Muscle layer of duodenum (tissue), 2 donors: ENCODE results near the gene SPARCL1.

Experiments used
- H3K27ac ChIP-seq: one replicate; pipeline ENCODE4 v1.7.0; 2013; ENCODE audit warnings: mild to moderate bottlenecking, low read length
- H3K27me3 ChIP-seq: one replicate; pipeline ENCODE4 v1.7.0; 2013; ENCODE audit warnings: low read depth, mild to moderate bottlenecking, control low read depth, low read length
- H3K36me3 ChIP-seq, 2 donors: one replicate each; pipeline ENCODE4 v1.7.0; 2013; ENCODE audit warnings: low read length in 2 of 2, control low read depth in 1 of 2, mild to moderate bottlenecking in 1 of 2; ENCODE audit not compliant: insufficient read depth in 2 of 2, control insufficient read depth in 1 of 2
- H3K4me1 ChIP-seq, 2 donors: one replicate each; pipeline ENCODE4 v1.7.0; 2013; ENCODE audit warnings: low read length in 2 of 2, mild to moderate bottlenecking in 2 of 2, control low read depth in 1 of 2, moderate library complexity in 1 of 2; ENCODE audit not compliant: insufficient read depth in 2 of 2, control insufficient read depth in 1 of 2
- H3K4me3 ChIP-seq, 2 donors: one replicate each; pipeline ENCODE4 v1.7.0; 2013; ENCODE audit warnings: low read length in 2 of 2, low read depth in 1 of 2, mild to moderate bottlenecking in 1 of 2
- H3K9me3 ChIP-seq, 2 donors: one replicate each; pipeline ENCODE4 v1.7.0; 2013; ENCODE audit warnings: low read length in 2 of 2, control low read depth in 1 of 2, mild to moderate bottlenecking in 1 of 2; ENCODE audit not compliant: control insufficient read depth in 1 of 2
- donor health status: healthy.

Gene SPARCL1

DNA sequence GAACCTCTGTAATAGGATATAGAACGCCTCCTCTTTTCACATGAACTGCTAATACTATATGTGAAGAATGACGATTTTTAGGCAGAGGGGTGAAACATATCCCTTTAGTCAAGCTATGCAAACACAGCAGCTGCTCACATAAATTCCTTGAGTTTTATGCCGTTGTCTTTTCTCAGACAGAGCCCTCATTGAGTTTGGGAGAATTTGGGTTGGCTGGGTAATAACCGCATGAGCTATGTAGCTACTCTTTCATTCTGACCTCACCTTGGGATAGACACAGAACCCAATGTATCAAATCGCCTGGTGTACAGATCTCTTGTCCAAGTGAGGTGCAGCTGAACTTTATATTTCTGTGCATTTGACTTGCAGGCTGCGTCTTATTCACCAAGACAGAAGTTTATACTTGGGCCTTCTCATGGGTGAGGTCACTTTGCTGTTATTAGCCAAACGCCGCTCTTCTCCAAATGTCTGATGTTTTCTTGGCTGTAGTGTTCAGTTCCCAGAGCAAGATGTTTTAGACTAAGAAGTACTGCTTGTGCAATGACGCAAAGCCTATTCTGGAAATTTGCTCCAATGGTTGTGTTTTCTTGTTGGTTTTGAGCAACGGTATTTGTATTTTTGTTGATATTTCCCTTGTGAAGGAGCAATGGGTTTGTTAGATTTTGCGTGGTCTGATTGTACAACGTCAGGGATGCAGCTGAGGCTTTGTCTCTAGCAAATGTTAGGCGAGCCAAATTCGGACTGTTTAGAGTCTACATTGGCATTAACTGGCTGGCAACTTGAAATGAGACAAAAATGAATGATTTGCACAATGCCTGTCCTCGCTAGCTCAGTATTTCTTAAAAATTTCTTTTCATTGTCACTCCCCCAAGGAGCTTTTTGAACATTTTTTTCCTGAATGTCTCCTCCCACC, 11.2 kb upstream of the SPARCL1 start:
- peak overlapping the region; percentile 58 for H3K27ac ChIP-seq
- no peak overlapping the region for H3K4me3 ChIP-seq
- H3K36me3 ChIP-seq = no peaks in the 10 kb centered on the region
- H3K9me3 ChIP-seq = peaks cover 0 to 2% of the 10 kb centered on the region in 2 donors
- no peaks in the 10 kb centered on the region for H3K27me3 ChIP-seq
- peaks cover 0 to 4% of the 10 kb centered on the region in 2 donors for H3K4me1 ChIP-seq

DNA sequence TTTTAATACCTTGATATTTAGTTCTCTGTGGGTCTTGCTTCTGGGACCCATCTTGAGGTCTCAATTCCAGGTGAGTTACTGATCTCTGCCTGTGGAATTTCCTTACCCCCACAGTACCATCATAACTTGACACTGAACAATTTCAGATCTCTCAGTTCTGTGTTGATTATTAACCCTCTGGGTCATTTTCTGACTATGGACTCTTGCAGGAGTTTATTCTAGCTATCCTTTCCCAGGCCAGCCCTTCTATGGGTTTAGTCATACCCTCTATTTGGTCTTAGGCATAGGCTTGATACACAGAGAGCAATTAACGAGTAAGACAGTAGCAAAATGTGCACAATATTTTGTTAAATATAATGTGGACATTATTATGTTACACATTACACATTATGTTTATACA, 3.7 kb upstream of the SPARCL1 start:
- peaks cover 0 to 2% of the 10 kb centered on the region in 2 donors for H3K9me3 ChIP-seq
- no peak overlapping the region for H3K4me3 ChIP-seq
- H3K36me3 ChIP-seq = no peaks in the 10 kb centered on the region
- no peaks in the 10 kb centered on the region for H3K27me3 ChIP-seq
- peak overlapping the region; percentile 97 for H3K27ac ChIP-seq
- H3K4me1 ChIP-seq = peaks cover 7% of the 10 kb centered on the region in 2 donors

DNA sequence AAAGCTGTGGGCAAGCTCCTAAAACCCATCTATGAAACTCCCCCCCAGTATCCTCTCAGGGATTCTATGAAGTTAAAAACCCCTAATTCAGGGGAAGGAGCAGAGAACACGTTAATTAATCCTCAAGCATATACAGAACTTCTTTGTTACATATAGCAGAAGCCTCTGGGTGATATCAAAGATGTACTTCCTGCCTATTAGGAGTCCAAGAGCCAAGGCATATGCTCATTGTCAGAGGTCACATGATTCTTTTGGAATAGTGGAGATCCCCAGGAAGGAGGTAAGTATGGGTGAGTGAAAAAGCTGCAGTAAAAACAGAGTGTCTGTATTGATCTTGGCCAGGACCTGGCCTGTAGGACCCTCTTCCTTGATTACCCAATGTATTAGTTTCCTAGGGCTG, 2.9 kb upstream of the SPARCL1 start:
- Histone ChIP-seq H3K27me3 (no peaks in the 10 kb centered on the region), H3K36me3 (no peaks in the 10 kb centered on the region), H3K27ac (peak overlapping the region; percentile 97), H3K4me1 (peaks cover 7% of the 10 kb centered on the region in 2 donors), H3K9me3 (peaks cover 0 to 2% of the 10 kb centered on the region in 2 donors), H3K4me3 (no peak overlapping the region)

GRCh38 chr4:87531621-87532020, 2.4 kb upstream of the SPARCL1 start:
- Histone ChIP-seq H3K36me3 (no peaks in the 10 kb centered on the region), H3K4me3 (no peak overlapping the region), H3K9me3 (no peaks in the 10 kb centered on the region), H3K4me1 (peaks cover 7% of the 10 kb centered on the region in 2 donors), H3K27me3 (no peaks in the 10 kb centered on the region), H3K27ac (peak overlapping the region; percentile 97)

DNA sequence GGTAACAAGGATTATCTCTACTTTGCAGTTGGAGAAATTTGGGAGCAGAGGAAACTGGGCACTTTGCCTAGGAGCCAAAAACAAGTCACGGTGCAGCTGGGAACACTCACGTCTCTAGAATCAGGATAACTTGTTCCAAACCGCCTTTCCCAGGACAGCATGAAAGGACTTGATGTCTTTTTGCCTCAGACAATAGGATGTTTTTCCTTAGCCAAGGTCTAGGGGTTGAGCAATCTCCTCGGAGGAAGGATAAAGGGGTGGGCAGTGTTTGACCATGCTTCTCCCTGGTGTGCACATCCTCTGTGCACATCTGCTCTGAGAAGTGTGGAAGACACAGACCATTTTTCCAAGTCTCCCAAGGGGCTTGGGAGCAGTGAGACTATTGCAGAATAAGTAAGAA, 1.7 kb upstream of the SPARCL1 start:
- H3K27me3 ChIP-seq = no peaks in the 10 kb centered on the region
- no peaks in the 10 kb centered on the region for H3K9me3 ChIP-seq
- peak overlapping the region in 1 of 2 donors; percentile 64 for H3K4me3 ChIP-seq
- no peaks in the 10 kb centered on the region for H3K36me3 ChIP-seq
- H3K27ac ChIP-seq = peak overlapping the region; percentile 97
- peaks cover 7% of the 10 kb centered on the region in 2 donors for H3K4me1 ChIP-seq

- H3K4me1 ChIP-seq = peaks cover 7% of the 10 kb centered on the region in 2 donors
- H3K27me3 ChIP-seq = no peaks in the 10 kb centered on the region
- no peaks in the 10 kb centered on the region for H3K36me3 ChIP-seq
- no peaks in the 10 kb centered on the region for H3K9me3 ChIP-seq
- peak overlapping the region; percentile 97 for H3K27ac ChIP-seq
- peak overlapping the region; percentile 64 to 76 for H3K4me3 ChIP-seq
Measured at GRCh38 chr4:87530229-87530628, 1.1 kb upstream of the SPARCL1 start.

DNA sequence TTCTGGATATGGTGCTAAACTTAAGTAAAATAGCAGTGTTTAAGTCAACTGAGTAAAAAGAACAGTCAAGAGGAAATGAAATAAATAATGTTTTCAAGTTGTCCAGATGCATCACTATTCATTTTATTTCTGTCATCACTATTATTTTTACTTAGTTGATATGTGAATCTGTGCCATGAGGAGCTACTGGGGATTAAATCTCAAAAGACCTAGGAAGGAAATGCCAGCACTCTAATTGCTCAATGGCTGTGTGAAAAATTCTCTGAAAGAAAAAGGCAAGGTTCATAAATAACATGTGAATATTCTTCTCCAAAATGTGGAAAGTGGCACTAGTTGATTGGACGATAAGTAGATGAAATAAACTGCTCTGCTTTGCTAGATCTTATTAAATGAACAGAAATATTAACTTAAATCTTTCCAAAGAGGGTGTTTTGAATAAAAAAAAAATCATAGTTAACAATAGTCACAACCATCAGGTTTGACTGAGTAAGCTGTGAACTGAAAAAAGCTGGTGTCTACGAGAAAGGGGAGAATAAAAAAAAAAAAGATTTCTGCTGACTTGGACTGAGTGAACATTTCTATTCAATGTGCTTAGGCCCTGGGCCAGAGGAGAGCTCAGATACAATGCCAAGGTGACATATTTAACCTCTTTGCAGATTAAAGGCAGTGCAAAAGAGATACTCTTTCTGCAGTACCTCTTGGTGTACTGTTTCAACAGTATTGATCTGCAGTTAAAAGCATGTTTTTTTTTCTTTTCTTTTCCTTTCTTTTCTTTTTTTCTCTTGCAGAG, 1.6 kb downstream of the SPARCL1 start:
- H3K4me3 ChIP-seq = peak overlapping the region; percentile 64 to 76
- no peaks in the 10 kb centered on the region for H3K27me3 ChIP-seq
- H3K9me3 ChIP-seq = peaks cover 0 to 3% of the 10 kb centered on the region in 2 donors
- H3K4me1 ChIP-seq = peaks cover 7 to 19% of the 10 kb centered on the region in 2 donors
- H3K27ac ChIP-seq = peak overlapping the region; percentile 97
- no peaks in the 10 kb centered on the region for H3K36me3 ChIP-seq

GRCh38 chr4:87525636-87526295, 3.4 kb downstream of the SPARCL1 start:
- peak overlapping the region; percentile 97 for H3K27ac ChIP-seq
- peak overlapping the region; percentile 64 to 76 for H3K4me3 ChIP-seq
- no peaks in the 10 kb centered on the region for H3K36me3 ChIP-seq
- no peaks in the 10 kb centered on the region for H3K27me3 ChIP-seq
- H3K9me3 ChIP-seq = peaks cover 0 to 3% of the 10 kb centered on the region in 2 donors
- peaks cover 7 to 15% of the 10 kb centered on the region in 2 donors for H3K4me1 ChIP-seq

- Histone ChIP-seq H3K4me3 (peak overlapping the region; percentile 7 to 64), H3K27ac (peak overlapping the region; percentile 97), H3K27me3 (no peaks in the 10 kb centered on the region), H3K9me3 (peaks cover 0 to 3% of the 10 kb centered on the region in 2 donors), H3K4me1 (peaks cover 0 to 17% of the 10 kb centered on the region in 2 donors), H3K36me3 (no peaks in the 10 kb centered on the region)
Measured at GRCh38 chr4:87524456-87524855, 4.7 kb downstream of the SPARCL1 start.

GRCh38 chr4:87523307-87523706, 5.9 kb downstream of the SPARCL1 start:
- Histone ChIP-seq H3K4me1 (peaks cover 0 to 17% of the 10 kb centered on the region in 2 donors), H3K27ac (peak overlapping the region; percentile 97), H3K9me3 (peaks cover 0 to 3% of the 10 kb centered on the region in 2 donors), H3K4me3 (peak overlapping the region; percentile 9 to 28), H3K27me3 (no peaks in the 10 kb centered on the region), H3K36me3 (no peaks in the 10 kb centered on the region)
